ENCODE data around the gene DEFB131A. TPM values are rescaled to one million over a fixed set of nuclear protein-coding genes. Genes with fewer than 3 reads are reported as not detected.
"Not testable (repeated sequence)": the region's sequence is repeated elsewhere in the genome, so short reads cannot be mapped to it uniquely, and the experiment has no call there.

Gene DEFB131A
- total RNA-seq, 1 experiment from 2014 or later, result not detected

- H3K4ac ChIP-seq (ENCODE audit: low read depth, low read length); H3T11ph ChIP-seq (ENCODE audit: low read length); H3K27me3 ChIP-seq (ENCODE audit: insufficient read depth, low read length); H3K9ac ChIP-seq (ENCODE audit: extremely low read depth, insufficient read length, low read length); H2BK12ac ChIP-seq (ENCODE audit: insufficient read length, low read depth, low read length); H3K9me3 ChIP-seq (ENCODE audit: control insufficient read depth, low read depth, low read length); H3K14ac ChIP-seq (ENCODE audit: insufficient read depth, low read length); H4K5ac ChIP-seq (ENCODE audit: insufficient read length, low read depth, low read length); H3K36me3 Mint-ChIP-seq (ENCODE audit: insufficient read depth in 1 of 3, low read depth in 3 of 3); H3K23ac ChIP-seq (ENCODE audit: insufficient read length, low read depth, low read length); H3K4me1 Mint-ChIP-seq; H2BK5ac ChIP-seq (ENCODE audit: insufficient read length, low read length); H3K56ac ChIP-seq (ENCODE audit: insufficient read length, low read depth, low read length); H3K4me3 Mint-ChIP-seq; H3K4me1 ChIP-seq (ENCODE audit: insufficient read depth, low read length); H3K79me2 ChIP-seq (ENCODE audit: insufficient read depth, low read length); H4K8ac ChIP-seq (replicated peaks; ENCODE audit: insufficient read length, low read depth, low read length); H2BK120ac ChIP-seq (ENCODE audit: low read depth, low read length, poor library complexity, severe bottlenecking); H3K23me2 ChIP-seq (ENCODE audit: insufficient read length, low read depth, low read length, poor library complexity, severe bottlenecking); H2BK20ac ChIP-seq (ENCODE audit: low read depth, low read length, poor library complexity, severe bottlenecking); H4K91ac ChIP-seq (ENCODE audit: insufficient read length, low read depth, low read length); H3K27ac Mint-ChIP-seq; H2BK15ac ChIP-seq (ENCODE audit: low read depth, low read length); H3K4me2 ChIP-seq (ENCODE audit: insufficient read depth, insufficient read length, low read length); H2AK5ac ChIP-seq (ENCODE audit: insufficient read length, low read length); H2AFZ ChIP-seq (ENCODE audit: low read length); H3K27me3 Mint-ChIP-seq (ENCODE audit: low read depth); H3K79me1 ChIP-seq (ENCODE audit: insufficient read depth, low read depth, low read length, poor library complexity, severe bottlenecking); H4K20me1 ChIP-seq (ENCODE audit: control insufficient read depth, insufficient read depth, insufficient read length); H3K27ac ChIP-seq (ENCODE audit: insufficient read length, low read depth, low read length); H3K18ac ChIP-seq (ENCODE audit: insufficient read length, low read depth, low read length); DNase-seq: not testable (repeated sequence)
- no CpG with 5 or more reads among the region's 10 CpGs for WGBS (ENCODE audit: extremely low coverage, insufficient read length, low lambda C conversion rate)
- peaks cover 46 to 54% of the 10 kb centered on the region in 2 experiments for H3K9me3 Mint-ChIP-seq
Observed at GRCh38 chr4:9452251-9452650, 8.0 kb downstream of the DEFB131A start.

GRCh38 chr4:9454284-9454683 is 10.1 kb downstream of the DEFB131A start:
- not testable (repeated sequence) for H3K36me3 Mint-ChIP-seq (ENCODE audit: insufficient read depth in 1 of 3, low read depth in 3 of 3); H3K27me3 Mint-ChIP-seq (ENCODE audit: low read depth); H2BK12ac ChIP-seq (ENCODE audit: insufficient read length, low read depth, low read length); H3K79me2 ChIP-seq (ENCODE audit: insufficient read depth, low read length); H3K27ac ChIP-seq (ENCODE audit: insufficient read length, low read depth, low read length); H2AFZ ChIP-seq (ENCODE audit: low read length); H3K23ac ChIP-seq (ENCODE audit: insufficient read length, low read depth, low read length); H3K14ac ChIP-seq (ENCODE audit: insufficient read depth, low read length); H3K27ac Mint-ChIP-seq; H3K4ac ChIP-seq (ENCODE audit: low read depth, low read length); H3K56ac ChIP-seq (ENCODE audit: insufficient read length, low read depth, low read length); H4K20me1 ChIP-seq (ENCODE audit: control insufficient read depth, insufficient read depth, insufficient read length); H3K9ac ChIP-seq (ENCODE audit: extremely low read depth, insufficient read length, low read length); H4K5ac ChIP-seq (ENCODE audit: insufficient read length, low read depth, low read length); H3K4me1 ChIP-seq (ENCODE audit: insufficient read depth, low read length); H2BK15ac ChIP-seq (ENCODE audit: low read depth, low read length); H3T11ph ChIP-seq (ENCODE audit: low read length); H2BK20ac ChIP-seq (ENCODE audit: low read depth, low read length, poor library complexity, severe bottlenecking); H3K4me1 Mint-ChIP-seq; H2AK5ac ChIP-seq (ENCODE audit: insufficient read length, low read length); H2BK120ac ChIP-seq (ENCODE audit: low read depth, low read length, poor library complexity, severe bottlenecking); DNase-seq; H4K8ac ChIP-seq (replicated peaks; ENCODE audit: insufficient read length, low read depth, low read length); H3K23me2 ChIP-seq (ENCODE audit: insufficient read length, low read depth, low read length, poor library complexity, severe bottlenecking); H3K4me2 ChIP-seq (ENCODE audit: insufficient read depth, insufficient read length, low read length); H3K79me1 ChIP-seq (ENCODE audit: insufficient read depth, low read depth, low read length, poor library complexity, severe bottlenecking); H3K18ac ChIP-seq (ENCODE audit: insufficient read length, low read depth, low read length); H4K91ac ChIP-seq (ENCODE audit: insufficient read length, low read depth, low read length); H3K9me3 ChIP-seq (ENCODE audit: control insufficient read depth, low read depth, low read length); H2BK5ac ChIP-seq (ENCODE audit: insufficient read length, low read length); H3K27me3 ChIP-seq (ENCODE audit: insufficient read depth, low read length); H3K4me3 Mint-ChIP-seq
- H3K9me3 Mint-ChIP-seq, result peaks cover 38 to 46% of the 10 kb centered on the region in 2 experiments
- WGBS (ENCODE audit: extremely low coverage, insufficient read length, low lambda C conversion rate), result no CpG with 5 or more reads among the region's 6 CpGs
